ENCODE results near the gene HOXB4.

The HOXB4 gene

GRCh38 chr17:48570325-48571023, 7.7 kb downstream of the HOXB4 start:
- H3K4me1 ChIP-seq (ENCODE audit: control insufficient read depth, low read depth, low read length): peaks cover 4% of the 10 kb centered on the region
- H3K27ac ChIP-seq (ENCODE audit: low read length): no peak overlapping the region
- H3K27me3 ChIP-seq (ENCODE audit: control insufficient read depth, insufficient read depth, low read length): peaks cover 100% of the 10 kb centered on the region
- H3K4me3 ChIP-seq (ENCODE audit: low read length): no peak overlapping the region
- H3K36me3 ChIP-seq (ENCODE audit: control insufficient read depth, low read depth, low read length): no peaks in the 10 kb centered on the region
- H3K9me3 ChIP-seq (ENCODE audit: control insufficient read depth, low read depth, low read length): no peaks in the 10 kb centered on the region
- H3K9ac ChIP-seq (ENCODE audit: low read length): no peak overlapping the region

- peaks cover 4% of the 10 kb centered on the region for H3K4me1 ChIP-seq (ENCODE audit: control insufficient read depth, low read depth, low read length)
- no peaks in the 10 kb centered on the region for H3K9me3 ChIP-seq (ENCODE audit: control insufficient read depth, low read depth, low read length)
- no peak overlapping the region for H3K4me3 ChIP-seq (ENCODE audit: low read length)
- H3K9ac ChIP-seq (ENCODE audit: low read length): no peak overlapping the region
- peaks cover 100% of the 10 kb centered on the region for H3K27me3 ChIP-seq (ENCODE audit: control insufficient read depth, insufficient read depth, low read length)
- no peaks in the 10 kb centered on the region for H3K36me3 ChIP-seq (ENCODE audit: control insufficient read depth, low read depth, low read length)
- H3K27ac ChIP-seq (ENCODE audit: low read length): no peak overlapping the region
Measured at GRCh38 chr17:48569674-48570324, 8.4 kb downstream of the HOXB4 start.

- Histone ChIP-seq H3K27ac (ENCODE audit: low read length) (no peak overlapping the region), H3K27me3 (ENCODE audit: control insufficient read depth, insufficient read depth, low read length) (peaks cover 100% of the 10 kb centered on the region), H3K9me3 (ENCODE audit: control insufficient read depth, low read depth, low read length) (no peaks in the 10 kb centered on the region), H3K9ac (ENCODE audit: low read length) (no peak overlapping the region), H3K4me1 (ENCODE audit: control insufficient read depth, low read depth, low read length) (peaks cover 4% of the 10 kb centered on the region), H3K4me3 (ENCODE audit: low read length) (no peak overlapping the region), H3K36me3 (ENCODE audit: control insufficient read depth, low read depth, low read length) (no peaks in the 10 kb centered on the region)
Measured at GRCh38 chr17:48569240-48569582, 8.9 kb downstream of the HOXB4 start.

- Histone ChIP-seq H3K27me3 (ENCODE audit: control insufficient read depth, insufficient read depth, low read length) (peaks cover 100% of the 10 kb centered on the region), H3K4me3 (ENCODE audit: low read length) (no peak overlapping the region), H3K36me3 (ENCODE audit: control insufficient read depth, low read depth, low read length) (no peaks in the 10 kb centered on the region), H3K9me3 (ENCODE audit: control insufficient read depth, low read depth, low read length) (no peaks in the 10 kb centered on the region), H3K4me1 (ENCODE audit: control insufficient read depth, low read depth, low read length) (peaks cover 4% of the 10 kb centered on the region), H3K9ac (ENCODE audit: low read length) (no peak overlapping the region), H3K27ac (ENCODE audit: low read length) (no peak overlapping the region)
Measured at GRCh38 chr17:48568499-48569239, 9.5 kb downstream of the HOXB4 start.

- H3K27me3 ChIP-seq (ENCODE audit: control insufficient read depth, insufficient read depth, low read length): peaks cover 100% of the 10 kb centered on the region
- H3K4me3 ChIP-seq (ENCODE audit: low read length): no peak overlapping the region
- no peaks in the 10 kb centered on the region for H3K36me3 ChIP-seq (ENCODE audit: control insufficient read depth, low read depth, low read length)
- no peak overlapping the region for H3K27ac ChIP-seq (ENCODE audit: low read length)
- no peaks in the 10 kb centered on the region for H3K9me3 ChIP-seq (ENCODE audit: control insufficient read depth, low read depth, low read length)
- H3K9ac ChIP-seq (ENCODE audit: low read length): no peak overlapping the region
- H3K4me1 ChIP-seq (ENCODE audit: control insufficient read depth, low read depth, low read length): peaks cover 4% of the 10 kb centered on the region
Measured at GRCh38 chr17:48567646-48568354, 10.3 kb downstream of the HOXB4 start.

- H3K4me3 ChIP-seq (ENCODE audit: low read length): no peak overlapping the region
- peaks cover 4% of the 10 kb centered on the region for H3K4me1 ChIP-seq (ENCODE audit: control insufficient read depth, low read depth, low read length)
- H3K9me3 ChIP-seq (ENCODE audit: control insufficient read depth, low read depth, low read length): no peaks in the 10 kb centered on the region
- H3K27ac ChIP-seq (ENCODE audit: low read length): no peak overlapping the region
- H3K27me3 ChIP-seq (ENCODE audit: control insufficient read depth, insufficient read depth, low read length): peaks cover 100% of the 10 kb centered on the region
- no peak overlapping the region for H3K9ac ChIP-seq (ENCODE audit: low read length)
- H3K36me3 ChIP-seq (ENCODE audit: control insufficient read depth, low read depth, low read length): no peaks in the 10 kb centered on the region
Measured at GRCh38 chr17:48567209-48567608, 10.9 kb downstream of the HOXB4 start.

- no peaks in the 10 kb centered on the region for H3K36me3 ChIP-seq (ENCODE audit: control insufficient read depth, low read depth, low read length)
- peaks cover 100% of the 10 kb centered on the region for H3K27me3 ChIP-seq (ENCODE audit: control insufficient read depth, insufficient read depth, low read length)
- H3K9ac ChIP-seq (ENCODE audit: low read length): no peak overlapping the region
- no peak overlapping the region for H3K4me3 ChIP-seq (ENCODE audit: low read length)
- no peak overlapping the region for H3K27ac ChIP-seq (ENCODE audit: low read length)
- H3K9me3 ChIP-seq (ENCODE audit: control insufficient read depth, low read depth, low read length): no peaks in the 10 kb centered on the region
- H3K4me1 ChIP-seq (ENCODE audit: control insufficient read depth, low read depth, low read length): peaks cover 4% of the 10 kb centered on the region
Measured at GRCh38 chr17:48566717-48567116, 11.4 kb downstream of the HOXB4 start.

- Histone ChIP-seq H3K4me3 (ENCODE audit: low read length) (no peak overlapping the region), H3K36me3 (ENCODE audit: control insufficient read depth, low read depth, low read length) (no peaks in the 10 kb centered on the region), H3K27ac (ENCODE audit: low read length) (no peak overlapping the region), H3K9ac (ENCODE audit: low read length) (no peak overlapping the region), H3K27me3 (ENCODE audit: control insufficient read depth, insufficient read depth, low read length) (peaks cover 100% of the 10 kb centered on the region), H3K9me3 (ENCODE audit: control insufficient read depth, low read depth, low read length) (no peaks in the 10 kb centered on the region), H3K4me1 (ENCODE audit: control insufficient read depth, low read depth, low read length) (peaks cover 4% of the 10 kb centered on the region)
Measured at GRCh38 chr17:48565925-48566710, 12.0 kb downstream of the HOXB4 start.

GRCh38 chr17:48565022-48565554, 13.1 kb downstream of the HOXB4 start:
- Histone ChIP-seq H3K9ac (ENCODE audit: low read length) (no peak overlapping the region), H3K27me3 (ENCODE audit: control insufficient read depth, insufficient read depth, low read length) (peaks cover 100% of the 10 kb centered on the region), H3K4me3 (ENCODE audit: low read length) (no peak overlapping the region), H3K36me3 (ENCODE audit: control insufficient read depth, low read depth, low read length) (no peaks in the 10 kb centered on the region), H3K4me1 (ENCODE audit: control insufficient read depth, low read depth, low read length) (peaks cover 4% of the 10 kb centered on the region), H3K9me3 (ENCODE audit: control insufficient read depth, low read depth, low read length) (no peaks in the 10 kb centered on the region), H3K27ac (ENCODE audit: low read length) (no peak overlapping the region)

- Histone ChIP-seq H3K27me3 (ENCODE audit: control insufficient read depth, insufficient read depth, low read length) (peaks cover 100% of the 10 kb centered on the region), H3K9ac (ENCODE audit: low read length) (no peak overlapping the region), H3K4me3 (ENCODE audit: low read length) (no peak overlapping the region), H3K36me3 (ENCODE audit: control insufficient read depth, low read depth, low read length) (no peaks in the 10 kb centered on the region), H3K4me1 (ENCODE audit: control insufficient read depth, low read depth, low read length) (peaks cover 4% of the 10 kb centered on the region), H3K27ac (ENCODE audit: low read length) (no peak overlapping the region), H3K9me3 (ENCODE audit: control insufficient read depth, low read depth, low read length) (no peaks in the 10 kb centered on the region)
Measured at GRCh38 chr17:48564188-48565021, 13.7 kb downstream of the HOXB4 start.
